IMR-90 (cell line): ENCODE measurements around the gene PIMREG. TPM values are rescaled to one million over a fixed set of nuclear protein-coding genes. Genes with fewer than 3 reads are reported as not detected.

ENCODE experiments used
- ATAC-seq: fragments of 200-7000 bp; cut with Tn5 transposase; 2 replicates; pipeline ENCODE4 v1.9.1; 2020; ENCODE audit warnings: low read depth, mild to moderate bottlenecking, moderate library complexity
- BruUV-seq: library from RNA; stranded (reverse); fragments of 400-500 nt; replicated peaks from 2 replicates; lab custom pipeline; 2021; lab: Mats Ljungman, UMichigan
- CTCF ChIA-PET: fragments of 300-600 bp; formaldehyde crosslinking; extraction: SDS; loops from one replicate; lab custom pipeline; 2021; ENCODE audit warnings: antibody characterized with exemption; lab: Yijun Ruan, JAX
- POLR2A ChIA-PET: fragments of 300-600 bp; sonication (Branson Sonifier 250); formaldehyde crosslinking; loops from one replicate; lab custom pipeline; 2022; ENCODE audit warnings: antibody characterized with exemption; ENCODE audit not compliant: unreplicated experiment; lab: Charles Lee
- DNase-seq: peaks from one replicate; pipeline ENCODE4 v3.0.0; 2013
- H2AFZ ChIP-seq: replicated peaks from 2 replicates; pipeline ENCODE3; 2013; ENCODE audit warnings: low read length, mild to moderate bottlenecking; ENCODE audit not compliant: poor library complexity
- H2AK5ac ChIP-seq: 2 replicates; pipeline ENCODE4 v1.6.1; 2013; ENCODE audit warnings: low read depth, low read length, inconsistent platforms
- H2AK9ac ChIP-seq: replicated peaks from 2 replicates; pipeline ENCODE3; 2013; ENCODE audit warnings: mild to moderate bottlenecking, low read depth, low read length, moderate library complexity; ENCODE audit not compliant: poor library complexity
- H2BK120ac ChIP-seq: 2 replicates; pipeline ENCODE4 v1.6.1; 2013; ENCODE audit warnings: low read depth, low read length, inconsistent platforms
- H2BK15ac ChIP-seq: 3 replicates; pipeline ENCODE4 v1.6.1; 2013; ENCODE audit warnings: low read depth, low read length, inconsistent platforms
- H2BK20ac ChIP-seq: 2 replicates; pipeline ENCODE4 v1.6.1; 2013; ENCODE audit warnings: low read depth, mild to moderate bottlenecking, inconsistent platforms, low read length, moderate library complexity
- H2BK5ac ChIP-seq: 2 replicates; pipeline ENCODE4 v1.6.1; 2013; ENCODE audit warnings: mild to moderate bottlenecking, low read depth, low read length, inconsistent platforms; ENCODE audit not compliant: poor library complexity, severe bottlenecking
- H3K14ac ChIP-seq: replicated peaks from 2 replicates; pipeline ENCODE4 v1.6.1; 2013; ENCODE audit warnings: low read depth, low read length, inconsistent platforms
- H3K18ac ChIP-seq: 2 replicates; pipeline ENCODE4 v1.6.1; 2013; ENCODE audit warnings: low read depth, low read length, control low read depth
- H3K23ac ChIP-seq: 2 replicates; pipeline ENCODE4 v1.6.1; 2013; ENCODE audit warnings: low read depth, low read length, inconsistent platforms
- H3K27ac ChIP-seq: 2 replicates; pipeline ENCODE4 v1.5.1; 2013; ENCODE audit warnings: mild to moderate bottlenecking, control low read depth, low read length; ENCODE audit not compliant: insufficient read depth
- H3K27me3 ChIP-seq: 2 replicates; pipeline ENCODE4 v1.6.1; 2013; ENCODE audit warnings: low read length; ENCODE audit not compliant: control insufficient read depth, insufficient read depth
- H3K36me3 ChIP-seq: 2 replicates; pipeline ENCODE4 v1.6.1; 2013; ENCODE audit warnings: low read length, mixed read lengths; ENCODE audit not compliant: control insufficient read depth, insufficient read depth
- H3K4ac ChIP-seq: 2 replicates; pipeline ENCODE4 v1.6.1; 2013; ENCODE audit warnings: low read depth, low read length, inconsistent platforms
- H3K4me1 ChIP-seq: 2 replicates; pipeline ENCODE4 v1.6.1; 2013; ENCODE audit warnings: low read length, mixed read lengths; ENCODE audit not compliant: control insufficient read depth, insufficient read depth
- H3K4me2 ChIP-seq: 2 replicates; pipeline ENCODE4 v1.6.1; 2013; ENCODE audit warnings: low read depth, mild to moderate bottlenecking, control low read depth, low read length, moderate library complexity
- H3K4me3 ChIP-seq: 2 replicates; pipeline ENCODE4 v1.5.1; 2013; ENCODE audit warnings: low read depth, mild to moderate bottlenecking, control low read depth, low read length, moderate library complexity; ENCODE audit not compliant: insufficient read depth
- H3K56ac ChIP-seq: 2 replicates; pipeline ENCODE4 v1.6.1; 2013; ENCODE audit warnings: low read length, inconsistent platforms; ENCODE audit not compliant: insufficient read depth; ENCODE audit errors: extremely low read depth
- H3K79me1 ChIP-seq, 2 experiments: 2 replicates each; pipeline ENCODE4 v1.6.1; 2013; ENCODE audit warnings: low read length in 2 of 2, inconsistent platforms in 1 of 2, low read depth in 1 of 2
- H3K9ac ChIP-seq: 2 replicates; pipeline ENCODE4 v1.6.1; 2013; ENCODE audit warnings: low read depth, low read length, control low read depth
- H3K9me1 ChIP-seq: 2 replicates; pipeline ENCODE4 v1.6.1; 2013; ENCODE audit warnings: low read length, inconsistent platforms; ENCODE audit not compliant: insufficient read depth
- H3K9me3 ChIP-seq: 2 replicates; pipeline ENCODE4 v1.6.1; 2013; ENCODE audit warnings: low read length; ENCODE audit not compliant: control insufficient read depth, insufficient read depth
- H4K20me1 ChIP-seq: 2 replicates; pipeline ENCODE4 v1.6.1; 2013; ENCODE audit warnings: low read length, inconsistent platforms; ENCODE audit not compliant: insufficient read depth
- H4K5ac ChIP-seq: 2 replicates; pipeline ENCODE4 v1.6.1; 2013; ENCODE audit warnings: mild to moderate bottlenecking, low read depth, low read length, control low read depth
- H4K8ac ChIP-seq, 2 experiments: 2 replicates each; pipeline ENCODE4 v1.6.1; 2013; ENCODE audit warnings: low read depth in 2 of 2, low read length in 2 of 2, control low read depth in 1 of 2, inconsistent platforms in 1 of 2
- H4K91ac ChIP-seq: 2 replicates; pipeline ENCODE4 v1.6.1; 2013; ENCODE audit warnings: low read depth, low read length, inconsistent platforms; ENCODE audit not compliant: insufficient read depth
- FOS ChIP-seq: fragments of 150-350 bp; IDR thresholded peaks from 2 replicates; pipeline ENCODE4 v1.6.1; 2016; ENCODE audit warnings: low read depth, low read length
- RCOR1 ChIP-seq: IDR thresholded peaks from 2 replicates; pipeline ENCODE4 v1.6.1; 2012; ENCODE audit warnings: mild to moderate bottlenecking, low read length, improper control_type of control experiment; ENCODE audit not compliant: insufficient replicate concordance
- SMC3 ChIP-seq: fragments of 150-350 bp; IDR thresholded peaks from 2 replicates; pipeline ENCODE4 v1.6.1; 2016; ENCODE audit warnings: low read depth, mild to moderate bottlenecking, antibody characterized with exemption, low read length, moderate library complexity
- WGBS, 2 experiments: methylation state at CpG; one replicate each; pipeline versions ENCODE4 v1.1.5 to v1.1.7; 2013; ENCODE audit warnings: missing lambda C conversion rate in 2 of 2; ENCODE audit not compliant: insufficient read length in 1 of 2; ENCODE audit errors: extremely low coverage in 2 of 2; 5-methylcytosine and 5-hydroxymethylcytosine counted together
- dilution Hi-C: fragments of 300-500 bp; cut with HindIII; formaldehyde crosslinking; loops from one replicate; pipeline ENCODE4 v1.14.3; 2018; ENCODE audit warnings: low sequenced_read_pairs; ENCODE audit not compliant: unreplicated experiment
- in situ Hi-C: fragments of 300-500 bp; cut with MboI; formaldehyde crosslinking; loops from 3 replicates; pipeline ENCODE4 v1.14.3; 2019; ENCODE audit warnings: low sequenced_read_pairs, inconsistent platforms, mixed read lengths
- intact Hi-C: fragments of 100-400 bp; cut with micrococcal nuclease; formaldehyde crosslinking; loops from 2 replicates; pipeline ENCODE4 v1.10.0; 2022
- polyA plus RNA-seq, 3 experiments: library from polyadenylated mRNA; depleted of rRNA; stranded (reverse); fragments of >200 nt; gene quantifications; 2 replicates each; pipeline ENCODE4 v1.2.3, GENCODE V29; 2012; ENCODE audit warnings: low replicate concordance in 1 of 3
- total RNA-seq: library from RNA; depleted of rRNA; stranded (reverse); fragments of >200 nt; gene quantifications from 2 replicates; pipeline ENCODE4 v1.2.3, GENCODE V29; 2012

The PIMREG gene
- total and polyA plus RNA-seq, 2 of the 4 experiments (the other 2 are of a cell fraction) = 21.5 to 25.9 TPM

DNA sequence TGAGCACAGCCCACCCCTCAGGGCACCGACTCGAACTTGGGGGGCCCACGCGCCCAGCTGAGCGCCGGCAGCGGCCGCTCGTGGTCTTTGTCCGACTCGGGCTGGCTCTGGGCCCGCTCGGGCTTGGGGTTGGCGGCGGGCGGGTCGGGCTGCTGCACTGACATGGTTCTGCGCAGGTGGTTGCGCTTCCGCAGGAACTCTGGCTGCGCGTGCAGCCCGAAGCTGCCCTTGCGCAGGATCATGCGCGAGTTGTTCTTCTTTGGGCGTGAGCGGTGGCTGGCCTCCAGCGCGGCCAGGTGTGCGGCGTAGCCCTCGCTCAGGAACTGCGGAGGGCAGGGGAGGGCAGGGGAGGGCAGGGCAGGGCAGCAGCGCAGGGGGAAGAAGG lies 11.1 kb downstream of the PIMREG start:
- H2AK9ac ChIP-seq = no peak overlapping the region
- no peak overlapping the region for H4K8ac ChIP-seq
- no peak overlapping the region for H2BK15ac ChIP-seq
- peaks cover 13% of the 10 kb centered on the region for H3K4me1 ChIP-seq
- no peak overlapping the region for H2AK5ac ChIP-seq
- H3K79me1 ChIP-seq = no peaks in the 10 kb centered on the region
- no peak overlapping the region for H2BK5ac ChIP-seq
- no peak overlapping the region for H3K18ac ChIP-seq
- H3K9me1 ChIP-seq = peaks cover 9% of the 10 kb centered on the region
- dilution Hi-C loops = no loop called here
- BruUV-seq = no TSS peak
- no peaks in the 10 kb centered on the region for H4K20me1 ChIP-seq
- no peak overlapping the region for H2BK20ac ChIP-seq
- TF ChIP-seq SMC3 (no peak), FOS (no peak), RCOR1 (no peak)
- DNase-seq (peak; percentile 17), ATAC-seq (0 out of 2 replicates have a peak, but pooled peaks have one; percentile 21)
- ChIA-PET CTCF (no interaction called here), POLR2A (no interaction called here)
- no peak overlapping the region for H3K14ac ChIP-seq
- intact Hi-C loops = no loop called here
- H3K4me2 ChIP-seq = no peak overlapping the region; the same call in 1 of the 2 replicates
- in situ Hi-C loops = no loop called here
- no peaks in the 10 kb centered on the region for H3K36me3 ChIP-seq
- H3K23ac ChIP-seq = no peak overlapping the region
- H3K56ac ChIP-seq = no peak overlapping the region
- no peak overlapping the region for H3K4me3 ChIP-seq
- no peak overlapping the region for H4K91ac ChIP-seq
- peak overlapping the region; percentile 72 for H2AFZ ChIP-seq
- no peaks in the 10 kb centered on the region for H3K27me3 ChIP-seq
- no peak overlapping the region for H3K27ac ChIP-seq
- H2BK120ac ChIP-seq = no peak overlapping the region
- H4K5ac ChIP-seq = no peak overlapping the region
- 11% methylated on average over 12 of the region's 35 CpGs; no CpG with 5 or more reads in 1 of the 2 experiments for WGBS, 2 experiments
- no peak overlapping the region for H3K9ac ChIP-seq
- no peaks in the 10 kb centered on the region for H3K9me3 ChIP-seq
- H3K4ac ChIP-seq = no peak overlapping the region
